Neural cell (in vitro differentiated cells): ENCODE data around the gene SIDT1. TPM values are rescaled to one million over a fixed set of nuclear protein-coding genes. Genes with fewer than 3 reads are reported as not detected.

Source experiments
- polyA plus RNA-seq: library from polyadenylated mRNA; depleted of rRNA; stranded (reverse); fragments of >200 nt; gene quantifications from 2 replicates; pipeline ENCODE4 v1.2.3, GENCODE V29; 2014
- small RNA-seq, 3 experiments: library from RNA; depleted of rRNA; stranded (forward); fragments of <200 nt; gene quantifications; one replicate each; pipeline ENCODE3, GENCODE V24; 2012

SIDT1 gene
- polyA plus RNA-seq, 1 donor from 2014 or later: 0.22 TPM

Small RNAs within 50 kb of the gene (small RNA-seq; reads per million reads assigned to genes)
- 0 to 0.13 (median 0) reads per million in 3 experiments for gene MIR4446
- 0.10 to 0.65 (median 0.10) reads per million in 3 experiments for gene RN7SL767P

Other genes starting within 250 kb of the SIDT1 start
- gene CFAP44, start 91.1 kb upstream of the SIDT1 start, polyA plus RNA-seq: 4.3 and 7.3 TPM in 2 replicates
- 2.0 and 9.5 TPM in 2 replicates for gene SPICE1, start 17.4 kb upstream of the SIDT1 start, polyA plus RNA-seq
- 13.7 and 15.4 TPM in 2 replicates for gene USF3, start 164.1 kb downstream of the SIDT1 start, polyA plus RNA-seq
- 58.9 and 69.6 TPM in 2 replicates for gene NAA50, start 213.7 kb downstream of the SIDT1 start, polyA plus RNA-seq
- 191 and 225 TPM in 2 replicates for gene ATP6V1A, start 214.5 kb downstream of the SIDT1 start, polyA plus RNA-seq